ENCODE data around the gene REEP6.
"Not testable (repeated sequence)": the region's sequence is repeated elsewhere in the genome, so short reads cannot be mapped to it uniquely, and the experiment has no call there.

Gene REEP6

GRCh38 chr19:1522838-1523237 lies 31.9 kb downstream of the REEP6 start:
- no peak for DNase-seq (ENCODE audit: low spot score)

- DNase-seq (ENCODE audit: low spot score) = no peak
Observed at GRCh38 chr19:1523412-1524286, 32.7 kb downstream of the REEP6 start, which contains the start of gene PLK5. Gene PLK5, plus strand, starts transcription at chr19:1524077. Its CDS starts 2,920 bp downstream, at chr19:1526997.

GRCh38 chr19:1524287-1524971 lies 33.4 kb downstream of the REEP6 start:
- no peak for DNase-seq (ENCODE audit: low spot score)

- DNase-seq (ENCODE audit: low spot score) = no peak
Observed at GRCh38 chr19:1524972-1525325, 34.0 kb downstream of the REEP6 start.

- DNase-seq (ENCODE audit: low spot score) = no peak
Observed at GRCh38 chr19:1525343-1525742, 34.4 kb downstream of the REEP6 start.

GRCh38 chr19:1526066-1526778 lies 35.2 kb downstream of the REEP6 start:
- DNase-seq (ENCODE audit: low spot score) = no peak

GRCh38 chr19:1526979-1527649 lies 36.1 kb downstream of the REEP6 start:
- DNase-seq (ENCODE audit: low spot score) = no peak

GRCh38 chr19:1527650-1528309 lies 36.8 kb downstream of the REEP6 start:
- no peak for DNase-seq (ENCODE audit: low spot score)

- no peak for DNase-seq (ENCODE audit: low spot score)
Observed at GRCh38 chr19:1528596-1529429, 37.8 kb downstream of the REEP6 start.

GRCh38 chr19:1529430-1529816 lies 38.4 kb downstream of the REEP6 start:
- no peak for DNase-seq (ENCODE audit: low spot score)

GRCh38 chr19:1530856-1531255 lies 39.9 kb downstream of the REEP6 start:
- not testable (repeated sequence) for DNase-seq (ENCODE audit: low spot score)

GRCh38 chr19:1531587-1531986 lies 40.6 kb downstream of the REEP6 start:
- no peak for DNase-seq (ENCODE audit: low spot score)

- DNase-seq (ENCODE audit: low spot score) = no peak
Observed at GRCh38 chr19:1532003-1532402, 41.0 kb downstream of the REEP6 start.

- DNase-seq (ENCODE audit: low spot score) = no peak
Observed at GRCh38 chr19:1533510-1534150, 42.6 kb downstream of the REEP6 start.

GRCh38 chr19:1534972-1535371 lies 44.0 kb downstream of the REEP6 start:
- no peak for DNase-seq (ENCODE audit: low spot score)

- not testable (repeated sequence) for DNase-seq (ENCODE audit: low spot score)
Observed at GRCh38 chr19:1535699-1536098, 44.7 kb downstream of the REEP6 start.

- DNase-seq (ENCODE audit: low spot score) = no peak
Observed at GRCh38 chr19:1538978-1539377, 48.0 kb downstream of the REEP6 start.

GRCh38 chr19:1539749-1540148 lies 48.8 kb downstream of the REEP6 start:
- DNase-seq (ENCODE audit: low spot score) = not testable (repeated sequence)

- no peak for DNase-seq (ENCODE audit: low spot score)
Observed at GRCh38 chr19:1540365-1540925, 49.5 kb downstream of the REEP6 start.

Data from SK-N-DZ (cell line).